Stimulated activated CD8-positive, alpha-beta memory T cell treated with anti-CD3 and anti-CD28 coated beads, Interleukin-15, amount 100 ng/mL, for 24 hours (primary cell): ENCODE results near the gene ATF4.
A peak's percentile ranks its signal among the peaks of the same experiment; 100 is the strongest.

Source experiments
- DNase-seq: peaks from one replicate; pipeline ENCODE4 v3.0.0-alpha.2; 2020; ENCODE audit warnings: low read depth

Gene ATF4

DNA sequence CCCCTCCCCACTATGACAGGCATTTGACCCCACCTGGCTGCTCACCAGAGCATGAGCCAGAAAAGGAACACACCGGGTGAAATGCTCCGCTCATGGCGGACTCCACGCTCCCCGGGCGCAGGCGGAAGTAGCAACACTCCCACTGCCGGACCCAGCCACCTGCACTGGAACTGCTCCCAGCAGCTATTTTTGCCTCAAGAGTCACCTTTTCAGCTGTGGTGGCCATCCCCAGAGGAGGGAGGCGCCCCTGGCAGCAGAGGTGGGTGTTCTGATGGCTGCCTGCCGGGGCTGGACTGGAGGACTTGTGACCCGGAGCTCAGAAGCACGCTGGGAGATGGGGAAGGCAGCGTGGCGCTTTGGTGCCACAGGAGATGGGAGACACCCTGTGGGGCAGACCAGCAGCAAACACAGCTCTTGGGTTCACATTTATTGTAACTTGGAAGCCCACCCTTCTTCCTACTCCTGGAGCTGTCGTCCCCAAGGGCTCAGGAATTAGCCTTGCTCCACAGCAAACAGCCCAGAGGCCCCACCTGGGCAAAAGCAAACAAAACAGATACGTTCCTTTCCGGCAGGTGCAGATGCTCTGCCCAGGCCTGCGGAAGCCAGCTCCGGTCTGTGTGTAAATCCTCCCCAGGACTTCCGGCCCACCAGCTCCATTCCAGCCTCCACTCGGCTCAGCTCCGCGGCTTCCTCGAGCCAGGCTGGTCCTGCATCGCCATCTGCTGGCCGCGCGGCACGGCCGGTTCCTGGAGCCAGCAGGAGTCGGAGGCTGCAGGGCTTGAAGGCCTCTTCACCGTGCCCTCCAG is 8.5 kb downstream of the ATF4 start:
- peak; percentile 74 for DNase-seq

DNA sequence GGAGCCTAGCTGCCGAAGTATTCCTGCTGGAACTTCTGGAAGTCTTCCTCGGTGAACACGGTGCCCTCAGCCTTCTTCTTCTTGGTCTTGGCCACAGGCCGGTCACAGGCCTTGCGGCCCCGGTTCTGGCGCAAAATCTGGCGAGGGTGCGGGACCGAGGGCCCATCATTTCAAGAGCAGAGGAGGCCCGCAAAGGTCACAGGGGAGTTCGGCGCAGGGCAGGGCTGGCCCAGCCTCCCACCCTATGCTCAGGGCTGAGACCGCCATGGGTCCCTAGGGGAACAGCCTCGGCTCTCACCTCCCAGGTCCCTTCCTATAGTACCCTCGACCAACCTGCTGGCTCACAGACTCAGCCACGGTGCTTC is 9.1 kb downstream of the ATF4 start:
- no peak for DNase-seq

DNA sequence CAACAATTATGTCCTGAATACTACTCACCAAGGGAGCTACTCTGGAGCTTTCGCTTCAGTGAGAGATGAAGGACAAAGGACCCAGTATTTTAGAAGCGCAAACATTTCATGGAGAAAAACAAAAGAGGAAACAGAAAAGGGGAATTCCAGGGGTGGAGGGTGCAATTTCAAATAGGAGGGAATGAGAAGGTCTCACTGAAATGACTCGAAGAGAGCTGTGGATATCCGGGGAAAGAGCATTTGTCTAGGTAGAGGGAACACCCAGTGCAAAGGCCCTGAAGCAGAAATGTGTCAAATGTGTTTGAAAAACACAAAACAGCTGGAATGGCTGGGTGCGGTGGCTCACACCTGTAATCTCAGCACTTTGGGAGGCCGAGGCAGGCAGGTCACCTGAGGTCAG is 9.8 kb downstream of the ATF4 start:
- no peak for DNase-seq

DNA sequence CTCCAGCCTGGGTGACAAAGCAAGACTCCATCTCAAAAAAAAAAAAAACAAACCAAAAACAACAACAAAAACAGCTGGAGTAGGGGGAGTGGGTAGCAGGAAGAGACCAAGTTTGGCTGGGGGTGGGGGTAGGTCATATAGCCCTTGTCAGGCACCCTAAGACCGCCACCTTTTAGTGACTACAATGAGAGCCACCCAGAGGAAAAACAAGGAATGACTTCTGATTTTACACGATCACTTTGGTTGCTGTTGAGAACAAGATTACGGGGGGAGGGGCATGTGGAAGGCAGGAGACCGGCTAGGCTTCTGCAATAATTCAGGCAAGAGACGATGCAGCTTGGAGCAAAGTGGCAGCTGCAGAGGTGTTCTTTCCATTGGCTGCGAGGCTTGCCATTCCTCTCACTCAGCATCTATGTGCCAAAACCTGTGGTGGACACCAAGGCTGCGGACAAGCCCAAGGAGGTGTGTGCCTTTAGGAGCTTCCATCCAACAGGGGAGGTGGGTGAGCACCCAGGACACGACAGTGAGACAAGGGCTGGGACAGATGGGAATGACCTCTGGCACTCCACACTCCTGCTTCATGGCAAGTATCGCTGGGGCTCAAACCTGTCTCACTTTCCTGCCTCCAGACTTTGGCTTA is 10.4 kb downstream of the ATF4 start:
- DNase-seq, result no peak

DNA sequence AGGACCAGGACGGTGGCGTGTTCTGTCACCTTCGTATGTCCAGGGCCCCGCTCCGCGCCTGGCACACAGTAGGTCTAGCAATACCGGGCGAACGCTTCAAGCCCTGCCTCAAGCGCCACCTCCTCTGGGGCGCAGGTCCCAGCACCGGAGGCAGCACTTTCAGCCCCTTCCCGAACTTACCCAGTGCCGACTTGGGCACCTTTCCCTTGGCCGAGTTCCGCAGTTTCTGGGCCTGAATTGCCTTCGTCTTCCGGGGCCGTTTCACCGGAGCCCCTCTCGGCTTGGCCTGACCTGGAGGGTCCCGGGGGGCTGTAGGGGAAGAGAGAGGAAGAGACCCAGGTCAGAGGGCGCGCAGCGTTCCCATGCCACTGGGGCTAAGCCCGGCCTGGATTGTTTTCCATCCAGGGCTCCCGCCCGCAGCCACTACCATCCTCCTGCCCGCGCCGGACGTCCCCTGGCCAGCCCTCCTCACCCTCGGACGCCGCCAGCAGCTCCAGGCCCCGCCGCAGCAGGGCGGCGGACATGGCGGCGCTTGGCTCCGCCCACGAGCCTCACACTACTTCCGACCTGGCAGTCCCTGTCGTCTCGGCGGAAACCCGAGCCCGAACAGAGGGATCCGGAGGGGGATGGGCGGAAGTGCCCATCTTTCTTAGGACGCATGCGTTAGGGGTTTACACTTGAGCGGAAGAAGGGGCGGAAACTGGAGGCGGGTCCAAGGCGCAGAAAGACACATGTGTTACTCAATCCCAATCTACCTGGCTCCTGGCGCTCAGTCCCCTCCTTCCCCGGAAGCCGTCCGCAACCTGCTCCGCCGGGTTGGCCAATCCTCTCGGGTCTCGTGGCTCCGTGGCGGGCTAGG is 12.1 kb downstream of the ATF4 start, which contains the start of gene RPS19BP1:
TSS of gene RPS19BP1 (minus strand) at position 534 of the 859 bp plus-strand sequence. CDS start at position 524, 10 bp downstream.
- peak; percentile 94 for DNase-seq

DNA sequence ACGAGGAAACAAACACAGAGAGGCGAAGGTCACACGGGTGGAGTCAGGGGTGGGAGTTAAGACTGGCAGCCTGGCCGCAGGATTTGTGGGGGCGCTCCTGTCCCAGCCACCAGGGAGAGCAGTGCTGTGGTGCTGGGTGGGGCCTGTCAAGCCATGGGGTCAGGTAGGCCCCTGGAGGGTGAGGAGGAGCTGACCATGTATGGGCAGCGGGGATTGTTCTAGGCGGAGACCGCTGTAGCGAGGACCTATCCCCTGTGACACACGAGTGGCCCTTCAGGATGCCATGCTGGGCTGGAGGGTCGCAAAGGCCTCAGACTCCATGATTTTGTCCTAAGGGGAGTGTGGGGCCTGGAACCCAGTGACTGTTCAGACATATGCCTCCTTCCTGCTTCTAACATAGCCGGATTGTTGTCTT is 13.7 kb downstream of the ATF4 start:
- no peak for DNase-seq

DNA sequence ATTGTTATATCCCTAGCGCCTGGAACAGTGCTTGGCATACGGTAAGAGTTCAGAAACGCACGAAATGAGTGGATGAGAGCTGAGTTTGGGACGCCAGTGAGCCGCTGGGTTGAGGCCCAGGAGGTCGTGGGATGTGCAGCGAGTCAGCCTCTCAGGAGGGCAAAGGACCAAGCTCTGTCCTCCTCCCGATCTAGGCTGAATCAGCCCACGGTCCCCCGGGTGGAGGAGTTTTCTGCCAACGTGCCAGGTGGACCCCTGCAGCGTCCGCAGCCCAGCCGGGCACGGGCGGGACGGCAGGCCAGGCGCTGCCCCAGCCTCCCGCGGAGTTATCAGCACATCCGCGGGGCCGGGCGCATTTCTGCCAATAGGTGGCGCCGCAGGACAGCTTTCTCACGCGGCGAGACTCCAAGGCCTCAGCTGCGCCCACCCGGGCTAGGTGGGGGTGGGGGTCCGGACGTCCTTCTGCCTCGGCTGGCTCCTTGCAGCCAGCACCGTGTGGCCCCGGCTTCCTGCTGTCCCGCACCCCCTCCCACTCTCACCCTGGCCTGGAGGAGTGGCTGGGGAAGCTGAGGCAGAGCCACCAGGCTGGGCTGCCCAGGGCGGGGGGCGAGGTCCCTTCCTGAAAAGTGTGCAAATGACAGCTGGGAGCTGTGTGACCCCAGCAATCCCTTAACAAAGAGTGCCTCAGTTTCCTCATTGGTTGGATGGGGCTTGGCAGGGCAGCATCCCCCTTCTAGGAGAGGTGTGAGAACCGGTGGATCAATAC is 14.4 kb downstream of the ATF4 start:
- DNase-seq, result peak; percentile 83

DNA sequence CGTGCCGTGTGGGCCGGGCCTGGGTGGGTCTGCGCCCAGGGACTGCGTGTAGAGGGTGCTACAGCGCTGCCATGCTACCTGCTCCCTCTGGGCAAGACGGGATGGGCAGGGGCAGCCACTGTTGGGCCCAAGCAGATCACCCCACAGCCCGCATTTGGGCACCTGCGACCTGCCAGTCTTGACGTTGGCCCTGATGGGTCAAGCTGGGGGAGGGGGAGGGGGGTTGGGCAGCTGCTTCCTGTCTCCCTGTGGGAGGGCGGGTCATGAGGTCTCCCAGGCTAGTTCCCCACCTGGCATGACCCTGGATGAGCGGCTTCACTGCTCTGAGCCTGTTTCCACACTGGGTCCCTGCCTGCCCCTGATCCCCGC is 15.0 kb downstream of the ATF4 start:
- no peak for DNase-seq

DNA sequence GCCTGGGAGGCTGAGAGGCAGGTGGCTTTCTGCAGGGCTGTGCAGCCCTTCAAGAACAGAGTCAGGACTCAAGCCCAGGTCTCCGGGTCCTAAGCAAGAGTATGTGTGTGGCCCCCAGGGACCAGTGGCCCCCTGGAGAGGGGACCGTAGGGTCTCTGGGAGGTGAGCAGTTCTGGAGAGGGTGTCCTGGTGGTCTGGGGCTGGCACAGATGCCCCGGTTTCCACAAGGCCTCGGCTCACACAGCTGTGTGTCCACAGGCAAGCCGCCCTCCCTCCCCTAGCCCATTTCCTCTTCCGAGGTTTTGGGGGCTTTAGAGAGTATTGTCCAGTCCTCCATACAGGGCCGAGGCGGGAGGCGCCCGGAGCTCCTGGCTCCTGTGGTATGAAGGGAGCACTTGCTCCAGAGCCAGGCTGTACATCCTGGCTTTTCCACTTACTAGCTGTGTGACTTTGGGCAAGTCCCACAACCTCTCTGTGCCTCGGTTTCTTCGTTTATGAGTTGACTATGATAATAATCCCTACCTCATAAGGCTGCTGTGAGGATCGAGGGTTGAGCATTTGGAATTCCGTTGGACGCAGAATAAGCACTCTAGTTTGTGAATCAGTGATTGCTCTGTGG is 15.6 kb downstream of the ATF4 start:
- no peak for DNase-seq

DNA sequence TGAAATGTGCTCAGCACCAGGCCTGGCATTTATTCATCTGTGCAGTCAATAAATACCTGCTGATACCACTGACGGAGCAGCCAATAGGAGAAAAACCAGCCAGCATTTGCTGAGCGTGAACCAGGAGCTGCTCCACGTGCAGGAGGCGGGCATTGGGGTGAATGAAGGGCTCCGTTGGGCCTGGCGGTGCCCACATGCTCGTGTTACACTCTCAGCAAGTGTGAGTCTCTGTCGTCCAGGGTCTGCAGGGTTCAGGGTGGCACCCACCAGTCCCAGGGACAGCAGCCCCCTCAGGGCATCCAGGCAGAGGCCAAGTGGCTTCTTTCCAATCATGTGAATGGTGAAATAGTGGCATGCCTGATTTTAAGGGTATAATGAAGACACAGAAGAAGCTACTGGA is 16.3 kb downstream of the ATF4 start:
- DNase-seq, result no peak

DNA sequence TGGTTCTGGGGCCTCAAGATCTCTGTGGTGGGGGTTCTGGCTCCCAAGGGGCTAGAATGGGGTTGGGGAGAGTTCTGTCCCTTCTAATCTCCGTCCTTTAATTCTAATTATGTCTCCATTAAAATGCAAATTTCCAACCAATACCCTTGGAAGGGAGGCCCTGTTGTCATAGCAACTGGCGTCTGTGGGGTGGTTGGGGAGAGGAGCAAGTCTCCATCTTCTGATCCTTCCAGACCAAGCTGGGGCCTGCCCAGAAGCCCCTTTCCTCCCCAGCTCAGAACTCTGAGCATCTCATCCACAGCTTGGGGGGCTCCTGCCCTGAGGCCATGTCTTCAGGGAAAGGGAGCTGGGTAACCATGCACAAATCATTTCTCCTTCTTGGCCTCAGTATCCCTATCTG is 17.6 kb downstream of the ATF4 start:
- DNase-seq, result no peak

DNA sequence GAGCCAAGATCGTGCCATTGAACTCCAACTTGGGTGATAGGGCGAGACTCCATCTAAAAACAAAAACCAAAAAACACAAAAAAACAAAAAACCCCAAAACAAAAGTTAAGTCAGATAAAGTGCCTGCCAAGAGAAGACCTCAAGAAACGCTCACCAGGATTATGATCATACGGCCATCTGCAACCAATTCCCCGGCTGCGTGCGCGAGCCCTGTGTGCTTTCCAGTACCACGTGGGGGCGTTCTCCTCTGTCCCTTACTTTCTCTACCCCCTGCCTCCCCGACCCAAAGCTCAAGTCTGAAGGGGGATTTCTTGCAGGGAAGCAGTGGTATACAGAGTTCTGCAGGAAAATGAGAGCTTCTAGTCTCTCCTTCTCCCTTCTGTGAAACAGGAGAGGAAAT is 22.7 kb downstream of the ATF4 start:
- no peak for DNase-seq

DNA sequence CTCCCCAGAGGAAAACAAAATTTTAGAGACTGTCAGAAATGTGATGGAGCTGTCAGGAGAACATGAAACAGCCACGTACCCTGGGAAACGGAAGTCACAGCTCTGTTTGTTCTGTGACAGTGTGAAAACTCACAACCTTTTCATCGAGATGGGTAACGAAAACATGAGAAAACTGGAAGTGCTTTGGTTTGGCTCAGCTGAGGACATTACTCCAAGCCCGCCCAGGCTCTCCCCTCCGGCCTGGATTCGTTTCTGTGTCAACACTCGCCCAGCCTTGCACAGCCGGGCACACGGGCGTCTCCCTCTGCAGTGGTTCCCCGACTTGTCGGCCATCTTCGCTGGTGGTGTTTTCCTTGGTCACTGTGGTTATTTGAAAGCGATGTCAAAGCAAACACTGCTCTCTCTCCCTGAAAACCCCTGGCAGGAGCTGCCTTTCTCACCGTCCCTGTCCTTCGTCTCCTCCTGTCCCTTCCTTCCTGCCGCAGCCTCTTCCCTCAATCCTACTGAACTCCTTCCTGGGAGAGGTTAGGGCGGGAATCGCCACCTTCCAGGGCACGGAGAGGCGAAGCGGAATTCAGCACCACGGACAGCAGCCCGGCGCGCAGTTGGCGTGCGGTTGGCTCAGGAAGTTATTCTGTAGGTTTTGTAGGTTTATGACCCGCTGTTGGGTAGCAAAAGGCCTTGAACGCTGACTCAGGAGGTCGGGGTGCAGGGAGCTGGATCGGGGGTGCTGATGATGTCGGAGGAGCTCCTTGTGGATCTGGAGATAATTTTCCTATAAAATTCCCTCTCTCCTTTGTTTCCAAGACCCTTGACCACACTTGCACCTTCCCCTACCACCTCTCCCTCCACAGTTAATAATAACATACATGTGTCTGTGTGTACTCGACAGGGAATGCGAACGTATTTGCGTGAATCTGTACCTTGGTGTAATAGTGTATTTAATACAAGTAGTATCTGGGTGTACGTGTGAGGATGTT is 25.3 kb downstream of the ATF4 start:
- DNase-seq, result peak; percentile 56

DNA sequence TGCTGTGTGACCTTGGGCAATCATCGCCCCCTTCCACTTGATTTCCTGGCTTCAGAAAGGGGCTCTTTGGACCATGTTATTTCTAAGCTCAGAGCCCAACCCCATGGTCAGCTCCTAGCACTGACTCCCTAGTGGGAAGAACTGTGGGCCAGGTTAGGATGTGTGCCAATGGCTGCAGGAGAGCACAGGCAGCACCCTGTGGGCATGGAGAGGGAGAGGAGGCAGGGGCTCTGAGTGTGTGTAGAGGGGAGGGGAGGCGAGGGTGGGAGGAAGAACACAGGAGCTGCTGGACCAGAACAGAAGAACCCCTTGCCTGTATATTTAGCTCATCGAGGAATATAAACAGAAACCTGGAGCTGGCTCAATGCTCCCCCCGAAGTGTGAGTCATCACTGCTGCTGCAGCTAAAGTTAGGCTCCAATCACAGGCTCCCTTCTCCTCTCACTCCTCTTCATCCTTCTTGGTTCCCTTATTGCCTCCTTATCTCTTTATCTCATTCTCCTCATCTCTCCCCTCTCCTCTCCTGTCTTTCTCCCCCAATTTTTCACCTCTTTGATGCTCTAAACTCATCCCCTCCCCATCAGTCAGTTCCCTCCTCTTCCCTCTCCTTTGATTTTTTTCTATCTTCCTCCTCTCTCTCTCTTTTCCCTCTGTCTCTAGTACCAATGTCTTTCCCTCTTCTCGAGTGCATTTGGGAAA is 26.7 kb downstream of the ATF4 start:
- no peak for DNase-seq

DNA sequence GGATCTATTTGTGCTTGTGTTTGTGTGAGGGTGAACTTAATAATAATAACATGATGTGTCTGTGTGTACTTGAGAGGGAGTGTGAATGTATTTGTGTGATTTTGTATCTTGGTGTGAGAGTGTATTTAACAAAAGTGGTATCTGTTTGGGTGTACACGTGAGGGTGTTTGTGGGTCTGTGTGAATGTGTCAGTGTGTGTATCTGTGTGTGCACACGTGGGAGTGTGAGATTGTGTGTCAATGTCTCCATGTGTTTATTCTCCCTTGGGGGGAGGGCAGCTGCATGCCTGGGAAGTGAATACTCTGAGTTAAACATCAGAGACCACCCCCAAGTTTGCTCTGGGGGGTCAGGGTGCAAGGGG is 27.2 kb downstream of the ATF4 start:
- DNase-seq, result no peak

DNA sequence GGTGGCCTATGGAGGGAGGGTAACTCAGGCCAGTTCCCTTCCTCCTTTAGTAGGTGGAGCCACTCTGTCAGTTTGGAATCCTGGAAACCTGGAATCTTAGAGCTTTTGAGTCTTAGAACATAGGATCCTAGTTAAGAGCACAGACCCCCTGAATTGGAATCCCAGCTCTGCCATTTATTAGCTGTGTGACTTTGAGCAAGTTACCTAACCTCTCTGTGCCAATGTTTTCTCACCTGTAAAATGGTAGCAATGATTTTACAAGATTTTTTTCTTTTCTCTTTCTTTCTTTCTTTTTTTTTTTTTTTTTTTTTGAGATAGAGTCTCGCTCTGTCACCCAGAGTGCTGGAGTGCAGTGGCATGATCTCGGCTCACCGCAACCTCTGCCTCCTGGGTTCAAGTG is 33.1 kb downstream of the ATF4 start:
- DNase-seq, result no peak

DNA sequence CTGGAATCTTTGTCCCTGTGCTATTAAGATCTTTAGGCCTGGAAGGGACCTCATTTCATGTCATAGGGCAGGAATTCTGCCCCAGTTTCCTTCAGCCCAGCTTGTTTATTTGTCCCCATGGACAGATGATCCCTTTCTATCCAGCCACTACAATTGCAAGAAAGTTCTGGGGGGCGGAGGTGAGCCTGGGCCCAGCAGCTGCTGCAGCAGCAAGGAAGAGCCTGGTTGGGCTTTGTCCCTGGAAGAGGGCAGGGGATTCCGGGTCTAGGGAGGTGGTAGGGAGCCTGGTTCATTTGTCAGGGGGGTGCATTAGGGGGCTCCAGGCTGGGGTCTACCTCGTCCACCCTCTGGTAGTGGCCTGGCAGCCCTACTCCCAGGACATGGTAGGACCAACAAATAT is 33.8 kb downstream of the ATF4 start:
- DNase-seq, result no peak

DNA sequence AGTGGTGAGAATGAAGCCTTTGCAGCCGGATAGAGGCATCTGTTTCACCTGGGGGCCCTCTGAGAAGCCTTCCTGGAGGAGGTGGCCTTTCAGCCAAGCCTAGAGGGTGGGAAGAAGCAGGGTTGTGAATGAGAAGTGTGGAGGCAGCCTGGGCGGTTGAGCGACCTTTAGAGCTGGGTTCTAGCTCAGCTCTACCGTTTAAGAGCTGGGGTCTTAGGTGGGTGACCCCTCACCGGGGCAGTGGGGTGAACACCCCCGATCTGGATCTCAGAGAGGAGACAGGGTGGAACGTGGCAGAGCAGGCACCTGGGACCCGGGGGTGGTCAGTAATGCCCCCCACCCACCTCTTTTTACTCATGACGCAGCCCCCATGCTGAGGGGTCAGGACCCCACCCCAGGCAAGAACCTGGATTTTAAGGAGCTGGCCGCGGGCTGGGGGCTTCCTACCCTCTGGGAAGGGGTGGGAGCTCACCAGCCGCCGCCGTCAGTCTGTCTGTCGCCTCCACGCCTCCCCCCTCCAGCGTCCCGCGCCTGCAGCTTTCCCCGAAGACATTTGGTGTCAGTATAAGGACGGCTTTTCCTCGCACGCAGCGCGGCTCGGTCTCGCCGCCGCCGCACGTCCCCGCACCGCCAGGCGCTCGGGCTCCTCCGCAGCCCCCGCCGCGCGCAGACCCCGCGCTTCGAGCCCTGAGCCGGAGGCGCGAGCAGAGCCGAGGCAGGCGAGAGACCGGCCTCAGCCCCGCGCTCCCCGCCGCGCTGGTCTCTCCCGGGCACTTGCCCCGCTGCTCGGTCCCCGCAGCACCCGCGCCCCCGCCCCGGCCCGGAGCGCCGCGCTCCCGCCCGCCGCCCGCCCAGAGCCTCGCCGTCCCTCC is 36.8 kb downstream of the ATF4 start:
- DNase-seq, result no peak

DNA sequence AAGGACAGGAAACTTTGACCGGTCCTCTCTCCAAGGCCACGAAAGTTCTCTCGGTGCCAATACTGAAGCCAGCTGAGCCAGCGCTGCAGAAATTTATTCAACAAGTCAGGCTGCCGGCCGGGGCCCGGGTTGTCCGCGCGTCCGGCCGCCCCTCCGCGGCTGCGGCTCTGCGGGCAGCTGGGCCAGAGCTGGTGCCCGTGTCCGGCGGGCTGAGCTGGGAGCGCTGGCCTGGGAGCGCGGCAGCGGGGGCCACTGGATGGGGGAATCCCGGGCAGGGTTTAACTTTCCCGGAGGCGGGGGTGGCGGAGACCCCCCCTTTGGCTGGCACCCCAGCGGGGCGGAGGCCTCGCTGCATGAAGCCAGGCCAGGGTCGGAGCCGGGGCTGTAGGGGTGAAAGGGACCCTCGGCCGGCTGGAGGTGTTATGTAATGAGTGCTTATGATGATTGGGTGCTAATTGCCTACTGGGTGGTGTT is 37.9 kb downstream of the ATF4 start:
- DNase-seq, result no peak
